IPS DF 6.9 (cell line): ENCODE results near the gene VILL.

Source experiments
- DNase-seq: peaks from one replicate; pipeline ENCODE4 v3.0.0-alpha.2; 2013; ENCODE audit warnings: low read depth, low spot score
- H3K27ac ChIP-seq: one replicate; pipeline ENCODE4 v1.5.1; 2013; ENCODE audit warnings: low read length, control low read depth
- H3K27me3 ChIP-seq: 2 replicates; pipeline ENCODE4 v1.6.1; 2013; ENCODE audit warnings: mild to moderate bottlenecking, low read length; ENCODE audit not compliant: control insufficient read depth, insufficient read depth
- H3K36me3 ChIP-seq: 2 replicates; pipeline ENCODE4 v1.6.1; 2013; ENCODE audit warnings: low read length; ENCODE audit not compliant: control insufficient read depth, insufficient read depth
- H3K4me1 ChIP-seq: 2 replicates; pipeline ENCODE4 v1.6.1; 2013; ENCODE audit warnings: low read length; ENCODE audit not compliant: control insufficient read depth, insufficient read depth
- H3K4me3 ChIP-seq: 2 replicates; pipeline ENCODE4 v1.5.1; 2013; ENCODE audit warnings: mild to moderate bottlenecking, low read length
- H3K9me3 ChIP-seq: 2 replicates; pipeline ENCODE4 v1.6.1; 2013; ENCODE audit warnings: low read length, inconsistent platforms; ENCODE audit not compliant: control insufficient read depth, insufficient read depth
- WGBS: extraction: QIAGEN DNeasy Blood & Tissue Kit; methylation state at CpG from one replicate; pipeline ENCODE4 v1.1.7; 2013; ENCODE audit warnings: mixed read lengths, missing lambda C conversion rate; ENCODE audit not compliant: insufficient read length, insufficient coverage; 5-methylcytosine and 5-hydroxymethylcytosine counted together

Gene VILL

DNA sequence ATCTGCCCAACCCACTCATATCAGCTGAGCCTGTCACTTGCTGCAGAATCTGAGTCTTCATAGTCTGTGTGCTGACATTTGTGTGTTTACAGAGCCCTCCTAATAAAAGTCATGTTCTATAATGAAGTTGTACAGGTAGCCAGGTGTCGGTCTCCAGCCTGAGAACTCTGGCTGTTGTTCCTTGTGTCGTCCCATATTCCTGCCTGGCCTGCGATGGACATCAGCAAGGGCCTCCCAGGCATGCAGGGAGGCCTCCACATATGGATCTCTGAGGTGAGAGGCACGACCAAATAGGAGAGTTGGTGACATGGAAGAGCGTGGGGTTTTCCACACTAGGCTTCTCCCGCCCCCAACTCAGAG is 2.9 kb downstream of the VILL start:
- Histone ChIP-seq H3K36me3 (no peaks in the 10 kb centered on the region), H3K9me3 (no peaks in the 10 kb centered on the region), H3K4me3 (no peak overlapping the region), H3K27ac (no peak overlapping the region), H3K4me1 (peaks cover 5% of the 10 kb centered on the region), H3K27me3 (no peaks in the 10 kb centered on the region)
- no CpG with 5 or more reads among the region's 6 CpGs for WGBS
- DNase-seq: no peak

DNA sequence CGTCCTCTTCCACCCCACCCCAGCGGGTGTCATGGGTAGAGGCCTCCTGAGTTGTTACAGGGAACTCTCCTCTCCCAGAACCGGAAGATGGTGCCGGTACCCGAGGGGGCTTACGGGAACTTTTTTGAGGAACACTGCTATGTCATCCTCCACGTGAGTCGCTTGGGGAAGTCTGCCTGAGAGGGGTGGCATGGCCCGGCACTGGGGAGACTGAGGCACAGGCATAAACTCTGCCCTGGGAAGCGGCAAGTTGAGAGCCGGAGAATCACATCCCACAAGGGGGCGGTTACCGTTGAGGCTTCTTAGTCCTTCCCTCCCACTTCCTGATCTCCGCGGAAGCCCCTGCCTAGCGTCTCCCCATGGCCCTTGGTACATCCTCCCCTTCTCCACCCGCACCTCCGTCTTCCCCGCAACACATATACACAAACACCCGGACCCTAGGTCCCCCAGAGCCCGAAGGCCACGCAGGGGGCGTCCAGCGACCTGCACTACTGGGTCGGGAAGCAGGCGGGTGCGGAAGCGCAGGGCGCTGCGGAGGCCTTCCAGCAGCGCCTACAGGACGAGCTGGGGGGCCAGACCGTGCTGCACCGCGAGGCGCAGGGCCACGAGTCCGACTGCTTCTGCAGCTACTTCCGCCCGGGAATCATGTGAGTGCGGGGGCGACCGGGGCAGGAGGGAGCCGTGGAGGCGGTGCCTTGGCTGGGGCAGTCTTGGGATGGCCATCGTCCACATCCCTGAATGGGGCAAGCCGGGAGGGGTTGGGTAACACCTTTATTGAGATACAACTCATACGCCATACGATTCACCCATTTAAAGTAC is 3.4 kb downstream of the VILL start:
- H3K9me3 ChIP-seq: no peaks in the 10 kb centered on the region
- H3K27me3 ChIP-seq: no peaks in the 10 kb centered on the region
- H3K36me3 ChIP-seq: no peaks in the 10 kb centered on the region
- H3K4me1 ChIP-seq: peaks cover 8% of the 10 kb centered on the region
- DNase-seq: no peak
- no CpG with 5 or more reads among the region's 49 CpGs for WGBS
- peak overlapping the region; percentile 36; the same call in 1 of the 2 replicates for H3K4me3 ChIP-seq
- H3K27ac ChIP-seq: no peak overlapping the region

DNA sequence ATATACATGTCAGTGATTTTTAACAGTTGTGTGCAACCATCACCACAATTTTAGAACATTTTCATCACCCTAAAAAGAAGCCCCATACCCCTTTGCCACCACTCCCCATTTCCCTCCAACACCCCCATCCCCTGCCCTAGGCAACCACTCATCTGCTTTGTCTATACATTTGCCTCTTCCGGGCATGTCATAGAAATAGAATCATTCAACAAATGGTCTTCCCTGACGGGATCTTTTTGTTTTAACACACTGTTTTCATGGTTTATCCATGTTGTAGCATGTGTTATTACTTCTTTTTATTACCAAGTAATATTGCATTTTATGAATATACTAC is 4.0 kb downstream of the VILL start:
- Histone ChIP-seq H3K4me1 (peaks cover 8% of the 10 kb centered on the region), H3K9me3 (no peaks in the 10 kb centered on the region), H3K36me3 (no peaks in the 10 kb centered on the region), H3K27ac (no peak overlapping the region), H3K27me3 (no peaks in the 10 kb centered on the region), H3K4me3 (peak overlapping the region; percentile 36; the same call in 1 of the 2 replicates)
- WGBS: no CpG with 5 or more reads among the region's 2 CpGs
- no peak for DNase-seq

DNA sequence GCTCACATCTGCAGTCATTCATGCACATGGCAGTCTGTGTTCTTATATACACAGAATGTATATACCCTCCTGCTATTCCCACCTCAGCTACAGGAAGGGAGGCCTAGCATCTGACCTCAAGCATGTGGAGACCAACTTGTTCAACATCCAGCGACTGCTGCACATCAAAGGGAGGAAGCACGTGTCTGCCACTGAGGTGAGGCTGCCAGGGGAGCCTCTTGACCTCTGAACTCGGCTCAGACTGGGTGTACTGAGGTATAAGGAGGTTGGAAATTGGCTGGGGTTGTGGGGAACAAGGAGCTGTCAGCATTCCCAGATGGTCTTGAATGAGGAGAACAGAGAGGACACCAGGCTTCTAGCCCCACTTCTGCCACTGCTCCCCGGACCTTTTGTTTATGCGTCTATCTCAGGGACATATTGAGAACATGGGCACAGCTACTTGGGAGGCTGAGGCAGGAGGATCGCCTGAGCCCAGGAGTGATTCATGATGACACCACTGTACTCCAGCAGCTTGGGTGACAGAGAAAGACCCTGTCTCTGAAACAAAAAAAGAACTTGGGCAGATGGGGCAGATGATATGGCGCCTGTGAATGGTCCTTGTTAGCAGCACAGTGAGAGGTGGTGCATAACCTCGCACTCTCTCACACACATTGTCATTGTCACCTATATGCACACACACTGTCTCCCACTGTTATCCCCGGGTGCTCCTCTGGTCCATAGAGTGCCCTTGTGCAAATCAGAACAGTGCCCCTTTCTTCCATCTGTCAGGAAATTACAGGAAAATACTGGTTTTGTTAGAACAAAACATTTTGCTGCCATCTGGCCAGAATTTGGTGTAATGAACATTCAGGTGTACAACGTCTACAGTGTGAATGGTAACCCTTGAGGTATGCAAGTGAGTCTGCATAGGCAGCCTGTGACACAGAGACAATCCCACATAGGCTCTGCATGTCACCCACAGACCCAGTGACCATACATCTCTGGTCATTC is 5.4 kb downstream of the VILL start:
- Histone ChIP-seq H3K9me3 (no peaks in the 10 kb centered on the region), H3K27me3 (no peaks in the 10 kb centered on the region), H3K4me1 (peaks cover 6% of the 10 kb centered on the region), H3K27ac (no peak overlapping the region), H3K36me3 (no peaks in the 10 kb centered on the region), H3K4me3 (no peak overlapping the region)
- no CpG with 5 or more reads among the region's 10 CpGs for WGBS
- DNase-seq: no peak

DNA sequence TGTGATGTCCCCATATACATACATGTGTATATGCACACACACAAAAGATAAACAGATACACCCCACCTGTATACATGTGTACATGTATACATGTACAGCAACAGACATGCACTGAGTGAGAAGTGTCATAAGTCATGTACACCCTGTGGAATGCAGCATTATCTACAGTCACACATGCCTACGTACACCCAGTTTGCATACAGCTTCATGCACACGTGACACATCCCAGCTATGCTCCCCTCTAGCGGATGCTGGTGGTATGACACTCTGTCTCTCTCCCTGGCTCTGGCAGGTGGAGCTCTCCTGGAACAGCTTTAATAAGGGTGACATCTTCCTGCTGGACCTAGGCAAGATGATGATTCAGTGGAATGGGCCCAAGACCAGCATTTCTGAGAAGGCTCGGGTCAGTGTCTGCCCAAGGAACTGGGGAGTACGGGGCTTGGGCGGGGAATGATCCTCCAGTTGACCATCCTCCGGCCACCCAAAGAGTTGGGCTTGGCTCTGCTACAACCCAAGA is 6.3 kb downstream of the VILL start:
- no CpG with 5 or more reads among the region's 7 CpGs for WGBS
- Histone ChIP-seq H3K9me3 (no peaks in the 10 kb centered on the region), H3K27me3 (no peaks in the 10 kb centered on the region), H3K36me3 (no peaks in the 10 kb centered on the region), H3K4me1 (peaks cover 6% of the 10 kb centered on the region), H3K4me3 (no peak overlapping the region), H3K27ac (no peak overlapping the region)
- DNase-seq: no peak

DNA sequence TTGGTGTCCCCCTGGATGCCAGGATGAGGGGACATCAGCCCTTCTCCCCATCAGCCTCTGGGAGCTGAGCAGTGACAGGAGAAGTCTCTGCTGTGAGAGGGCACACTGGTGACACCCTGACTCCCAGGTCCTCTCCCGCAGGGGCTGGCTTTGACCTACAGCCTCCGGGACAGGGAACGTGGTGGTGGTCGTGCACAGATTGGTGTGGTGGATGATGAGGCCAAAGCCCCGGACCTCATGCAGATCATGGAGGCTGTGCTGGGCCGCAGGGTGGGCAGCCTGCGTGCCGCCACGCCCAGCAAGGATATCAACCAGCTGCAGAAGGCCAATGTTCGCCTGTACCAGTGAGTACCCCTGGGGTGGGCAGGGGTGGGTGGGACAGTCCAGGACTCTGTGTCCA is 6.8 kb downstream of the VILL start:
- H3K9me3 ChIP-seq: no peaks in the 10 kb centered on the region
- no peak overlapping the region for H3K27ac ChIP-seq
- DNase-seq: no peak
- H3K36me3 ChIP-seq: no peaks in the 10 kb centered on the region
- no peaks in the 10 kb centered on the region for H3K27me3 ChIP-seq
- H3K4me3 ChIP-seq: no peak overlapping the region
- H3K4me1 ChIP-seq: peaks cover 6% of the 10 kb centered on the region
- no CpG with 5 or more reads among the region's 10 CpGs for WGBS

DNA sequence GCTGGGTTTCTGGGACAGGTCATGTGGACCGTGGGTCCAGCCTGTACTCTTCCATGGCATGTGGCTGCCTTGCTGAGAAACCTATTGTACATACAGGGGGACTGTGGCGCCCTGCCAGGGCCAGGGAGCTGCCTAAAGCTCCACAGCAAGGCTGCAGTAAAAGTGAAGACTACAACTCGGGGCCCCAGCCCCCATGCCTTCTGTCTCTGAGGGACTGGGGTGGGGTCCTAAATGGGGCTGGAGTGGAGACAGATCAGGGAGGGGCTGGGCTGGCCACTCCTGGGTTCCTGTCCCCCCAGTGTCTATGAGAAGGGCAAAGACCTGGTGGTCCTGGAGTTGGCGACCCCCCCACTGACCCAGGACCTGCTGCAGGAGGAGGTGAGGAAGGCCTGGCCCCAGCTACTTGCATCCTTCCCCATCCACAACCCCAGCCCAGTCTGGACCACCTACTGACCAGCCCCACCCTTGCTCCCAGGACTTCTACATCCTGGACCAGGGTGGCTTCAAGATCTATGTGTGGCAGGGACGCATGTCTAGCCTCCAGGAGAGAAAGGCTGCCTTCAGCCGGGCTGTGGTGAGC is 7.3 kb downstream of the VILL start:
- Histone ChIP-seq H3K9me3 (no peaks in the 10 kb centered on the region), H3K27ac (no peak overlapping the region), H3K4me1 (peaks cover 6% of the 10 kb centered on the region), H3K36me3 (no peaks in the 10 kb centered on the region), H3K4me3 (no peak overlapping the region), H3K27me3 (no peaks in the 10 kb centered on the region)
- DNase-seq: no peak
- no CpG with 5 or more reads among the region's 6 CpGs for WGBS

DNA sequence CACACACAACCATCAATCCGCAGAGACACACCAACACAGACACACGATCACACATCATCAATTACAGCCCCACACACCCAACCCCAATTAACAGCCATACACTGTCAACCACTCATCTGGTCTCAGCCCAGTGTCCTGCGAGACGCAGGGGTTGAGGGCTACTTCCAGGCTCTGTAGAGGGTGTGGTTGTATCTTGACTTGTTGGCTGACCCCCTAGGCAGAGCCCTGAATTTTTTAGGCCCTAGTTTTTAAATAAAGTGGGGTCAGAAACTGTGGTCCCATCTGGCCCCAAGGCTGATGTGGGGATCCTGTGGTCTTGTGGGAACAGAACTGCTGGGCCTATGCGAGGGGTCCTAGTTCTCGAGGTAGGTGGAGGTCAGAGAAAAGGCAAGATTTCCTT is 9.2 kb downstream of the VILL start:
- H3K4me3 ChIP-seq: no peak overlapping the region
- WGBS: no CpG with 5 or more reads among the region's 6 CpGs
- no peak for DNase-seq
- peaks cover 6% of the 10 kb centered on the region for H3K4me1 ChIP-seq
- no peaks in the 10 kb centered on the region for H3K36me3 ChIP-seq
- H3K27ac ChIP-seq: no peak overlapping the region
- no peaks in the 10 kb centered on the region for H3K27me3 ChIP-seq
- no peaks in the 10 kb centered on the region for H3K9me3 ChIP-seq

DNA sequence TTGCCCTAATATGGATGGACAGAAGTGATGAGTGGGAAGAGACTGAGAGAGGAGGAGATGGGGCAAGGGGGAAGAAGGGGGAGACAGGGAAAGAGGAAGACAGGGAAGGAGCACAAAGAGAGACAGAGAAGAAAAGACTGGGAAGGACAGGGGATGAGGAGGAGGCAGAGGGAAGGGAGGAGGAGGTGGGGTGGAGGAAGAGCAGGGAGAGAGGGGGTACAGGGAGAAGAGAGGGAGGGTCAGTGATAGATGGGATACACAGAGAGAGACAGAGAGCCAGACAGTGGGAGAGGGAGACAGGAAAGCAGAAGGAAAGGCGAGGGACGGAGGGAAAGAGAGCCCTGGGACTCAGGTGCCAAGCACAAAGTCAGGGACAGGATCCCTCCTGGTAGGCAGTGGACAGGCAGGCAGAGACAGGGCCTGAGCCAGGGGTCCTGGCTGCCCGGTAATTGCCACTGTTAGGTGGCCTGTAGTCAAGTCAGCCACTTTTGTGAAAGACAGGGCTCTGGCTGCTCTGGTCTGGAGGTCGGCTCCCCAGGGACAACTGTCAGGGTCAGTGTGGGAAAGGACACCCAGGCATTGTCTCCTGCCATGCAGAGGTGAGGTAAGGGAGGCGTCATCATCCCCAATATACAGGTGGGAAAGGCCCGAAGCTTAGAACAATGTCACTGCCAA is 9.8 kb downstream of the VILL start:
- Histone ChIP-seq H3K4me1 (peaks cover 6% of the 10 kb centered on the region), H3K9me3 (no peaks in the 10 kb centered on the region), H3K27ac (no peak overlapping the region), H3K27me3 (no peaks in the 10 kb centered on the region), H3K4me3 (no peak overlapping the region), H3K36me3 (no peaks in the 10 kb centered on the region)
- DNase-seq: no peak
- no CpG with 5 or more reads among the region's 6 CpGs for WGBS

DNA sequence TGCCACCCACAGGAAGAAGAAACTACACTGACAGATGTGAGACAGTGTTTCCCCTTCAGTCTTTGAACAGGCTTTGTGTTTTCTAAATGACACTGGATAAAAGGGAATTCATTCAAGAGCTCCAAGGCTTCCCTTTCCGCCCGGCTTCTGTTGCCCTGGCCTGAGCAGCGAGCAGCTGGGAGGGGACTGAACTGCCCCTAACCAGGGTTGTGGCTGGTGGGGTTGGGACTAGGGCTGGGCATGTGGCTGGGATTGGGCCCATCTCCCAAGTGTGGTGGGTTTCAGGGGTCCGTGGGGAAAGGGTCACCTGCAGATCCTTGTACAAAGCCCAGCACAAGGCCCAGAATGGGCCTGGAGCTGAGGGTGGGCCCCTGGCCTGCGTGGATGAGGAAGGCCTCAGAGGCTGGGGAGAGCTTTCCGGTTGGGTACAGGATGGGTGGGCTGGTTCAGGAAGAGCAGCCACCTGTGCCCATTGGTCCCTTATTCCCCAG is 10.4 kb downstream of the VILL start:
- Histone ChIP-seq H3K9me3 (no peaks in the 10 kb centered on the region), H3K4me3 (no peak overlapping the region), H3K36me3 (no peaks in the 10 kb centered on the region), H3K27me3 (no peaks in the 10 kb centered on the region), H3K27ac (no peak overlapping the region), H3K4me1 (peaks cover 6% of the 10 kb centered on the region)
- no peak for DNase-seq
- WGBS: no CpG with 5 or more reads among the region's 6 CpGs
